Fibroblast of lung (primary cell): ENCODE measurements around the gene ERCC2.

ENCODE experiments used
- EZH2 ChIP-seq: IDR thresholded peaks from 2 replicates; pipeline ENCODE4 v1.5.1; 2012; ENCODE audit warnings: low read length, control low read depth, mild to moderate bottlenecking; ENCODE audit errors: missing control alignments
- TF ChIP-seq, protein P1 (sequence below), 2 donors: IDR thresholded peaks in 1 of 2; conservative IDR thresholded peaks in 1 of 2; 1 replicate in 1 of 2; 2 replicates in 1 of 2; pipeline ENCODE4 v1.5.1; 2011 to 2012; ENCODE audit warnings: low read length in 2 of 2, control low read depth in 1 of 2, inconsistent platforms in 1 of 2, low read depth in 1 of 2, mild to moderate bottlenecking in 1 of 2

DNA sequence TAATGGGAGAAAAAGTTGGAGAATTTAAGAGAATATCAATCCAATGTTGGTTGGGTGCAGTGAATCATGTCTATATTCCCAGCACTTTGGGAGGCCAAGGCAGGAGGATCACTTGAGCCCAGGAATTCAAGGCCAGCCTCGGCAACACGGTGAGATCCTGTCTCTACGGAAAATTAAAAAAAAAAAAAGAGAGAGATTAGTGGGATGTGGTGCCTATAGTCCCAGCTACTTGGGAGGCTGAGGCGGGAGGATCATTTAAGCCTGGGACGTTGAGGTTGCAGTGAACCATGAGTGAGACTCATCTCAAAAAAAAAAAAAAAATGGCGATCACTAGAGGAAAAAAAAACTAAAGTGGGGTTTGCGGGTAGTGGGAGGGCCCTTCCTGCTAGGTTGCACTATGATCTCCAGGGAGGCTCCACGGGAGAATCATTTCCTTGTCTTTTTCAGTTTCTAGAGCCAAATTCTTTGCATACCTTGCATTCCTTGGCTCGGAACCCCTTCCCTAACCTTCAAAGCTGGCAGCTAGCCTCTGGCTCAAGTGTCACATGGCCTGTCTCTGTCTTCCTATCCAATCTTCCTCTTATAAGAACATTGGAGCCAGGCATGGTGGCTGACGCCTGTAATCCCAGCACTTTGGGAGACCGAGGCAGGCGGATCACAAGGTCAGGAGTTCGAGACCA lies 5.8 kb upstream of the ERCC2 start:
- TF ChIP-seq, protein P1, sequence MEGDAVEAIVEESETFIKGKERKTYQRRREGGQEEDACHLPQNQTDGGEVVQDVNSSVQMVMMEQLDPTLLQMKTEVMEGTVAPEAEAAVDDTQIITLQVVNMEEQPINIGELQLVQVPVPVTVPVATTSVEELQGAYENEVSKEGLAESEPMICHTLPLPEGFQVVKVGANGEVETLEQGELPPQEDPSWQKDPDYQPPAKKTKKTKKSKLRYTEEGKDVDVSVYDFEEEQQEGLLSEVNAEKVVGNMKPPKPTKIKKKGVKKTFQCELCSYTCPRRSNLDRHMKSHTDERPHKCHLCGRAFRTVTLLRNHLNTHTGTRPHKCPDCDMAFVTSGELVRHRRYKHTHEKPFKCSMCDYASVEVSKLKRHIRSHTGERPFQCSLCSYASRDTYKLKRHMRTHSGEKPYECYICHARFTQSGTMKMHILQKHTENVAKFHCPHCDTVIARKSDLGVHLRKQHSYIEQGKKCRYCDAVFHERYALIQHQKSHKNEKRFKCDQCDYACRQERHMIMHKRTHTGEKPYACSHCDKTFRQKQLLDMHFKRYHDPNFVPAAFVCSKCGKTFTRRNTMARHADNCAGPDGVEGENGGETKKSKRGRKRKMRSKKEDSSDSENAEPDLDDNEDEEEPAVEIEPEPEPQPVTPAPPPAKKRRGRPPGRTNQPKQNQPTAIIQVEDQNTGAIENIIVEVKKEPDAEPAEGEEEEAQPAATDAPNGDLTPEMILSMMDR (conservative IDR thresholded peaks at IDR 0.05 in 1 of 2, IDR thresholded peaks at IDR 0.05 in 1 of 2; ENCODE audit: low read depth in 1 of 2, low read length in 2 of 2): no peak
- no peak for TF ChIP-seq EZH2
